ENCODE results near the gene KRT38.

DNA sequence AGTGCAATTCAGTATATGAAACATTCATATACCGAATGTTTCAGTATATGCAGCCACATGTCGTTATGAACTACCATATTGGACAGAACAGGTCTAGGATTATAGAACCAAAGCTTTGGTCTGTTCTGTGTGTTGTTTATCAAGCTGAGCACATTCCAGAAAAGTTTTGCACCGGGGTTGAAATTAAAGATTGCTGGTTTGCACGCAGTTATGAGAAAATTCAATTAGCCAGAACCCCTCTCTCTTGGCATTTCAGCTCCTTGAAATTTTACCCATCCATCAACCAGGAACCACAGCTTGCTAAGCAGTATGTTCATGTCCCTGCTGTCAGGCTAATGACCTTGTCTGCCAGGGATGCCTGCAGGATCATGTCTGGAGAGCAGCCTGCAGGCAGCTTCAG, 16.9 kb upstream of the KRT38 start:
- TF ChIP-seq, protein P1, sequence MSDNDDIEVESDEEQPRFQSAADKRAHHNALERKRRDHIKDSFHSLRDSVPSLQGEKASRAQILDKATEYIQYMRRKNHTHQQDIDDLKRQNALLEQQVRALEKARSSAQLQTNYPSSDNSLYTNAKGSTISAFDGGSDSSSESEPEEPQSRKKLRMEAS (CRISPR knock-in tag; IDR thresholded peaks at IDR 0.05), result no peak
- TF ChIP-seq, protein P2, sequence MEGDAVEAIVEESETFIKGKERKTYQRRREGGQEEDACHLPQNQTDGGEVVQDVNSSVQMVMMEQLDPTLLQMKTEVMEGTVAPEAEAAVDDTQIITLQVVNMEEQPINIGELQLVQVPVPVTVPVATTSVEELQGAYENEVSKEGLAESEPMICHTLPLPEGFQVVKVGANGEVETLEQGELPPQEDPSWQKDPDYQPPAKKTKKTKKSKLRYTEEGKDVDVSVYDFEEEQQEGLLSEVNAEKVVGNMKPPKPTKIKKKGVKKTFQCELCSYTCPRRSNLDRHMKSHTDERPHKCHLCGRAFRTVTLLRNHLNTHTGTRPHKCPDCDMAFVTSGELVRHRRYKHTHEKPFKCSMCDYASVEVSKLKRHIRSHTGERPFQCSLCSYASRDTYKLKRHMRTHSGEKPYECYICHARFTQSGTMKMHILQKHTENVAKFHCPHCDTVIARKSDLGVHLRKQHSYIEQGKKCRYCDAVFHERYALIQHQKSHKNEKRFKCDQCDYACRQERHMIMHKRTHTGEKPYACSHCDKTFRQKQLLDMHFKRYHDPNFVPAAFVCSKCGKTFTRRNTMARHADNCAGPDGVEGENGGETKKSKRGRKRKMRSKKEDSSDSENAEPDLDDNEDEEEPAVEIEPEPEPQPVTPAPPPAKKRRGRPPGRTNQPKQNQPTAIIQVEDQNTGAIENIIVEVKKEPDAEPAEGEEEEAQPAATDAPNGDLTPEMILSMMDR (IDR thresholded peaks at IDR 0.05), result no peak
- TF ChIP-seq EMX1 (CRISPR knock-in tag; IDR thresholded peaks at IDR 0.05) (no peak), ATF2 (CRISPR knock-in tag; IDR thresholded peaks at IDR 0.05; ENCODE audit: borderline replicate concordance, low read depth) (no peak)

Data from WTC11 (cell line).